ENCODE results near the gene PMP22. TPM values are rescaled to one million over a fixed set of nuclear protein-coding genes. Genes with fewer than 3 reads are reported as not detected.

The PMP22 gene
- total and polyA plus RNA-seq, 2 of the 13 experiments (the other 11 are each of a cell fraction or from before 2014, with no cell fraction given), result 5.7 to 6.2 TPM

- TF ChIP-seq GABPA (IDR thresholded peaks at IDR 0.05; ENCODE audit: low read depth, low read length), result no peak
- TF ChIP-seq GABPA (CRISPR knock-in tag; IDR thresholded peaks at IDR 0.05; ENCODE audit: low read depth), result peak; percentile 47; the same call in 1 of the 2 replicates
- TF ChIP-seq ZSCAN9 (CRISPR knock-in tag; IDR thresholded peaks at IDR 0.05; ENCODE audit: borderline replicate concordance), result 0 out of 2 replicates have a peak, but pooled peaks have one; percentile 38
- no peak for TF ChIP-seq ZNF362 (CRISPR knock-in tag; IDR thresholded peaks at IDR 0.05; ENCODE audit: borderline replicate concordance)
- TF ChIP-seq HDAC1 (CRISPR knock-in tag; IDR thresholded peaks at IDR 0.05), result peak; percentile 33; the same call in 1 of the 2 replicates
- 0 out of 2 replicates have a peak, but pooled peaks have one; percentile 31 for TF ChIP-seq ZNF574 (CRISPR knock-in tag; IDR thresholded peaks at IDR 0.05)
- 0 out of 2 replicates have a peak, but pooled peaks have one; percentile 42 for TF ChIP-seq ZMYM4 (CRISPR knock-in tag; IDR thresholded peaks at IDR 0.05)
- peak; percentile 24; the same call in 1 of the 2 replicates for TF ChIP-seq HNF1B (CRISPR knock-in tag; IDR thresholded peaks at IDR 0.05)
- TF ChIP-seq YEATS4 (CRISPR knock-in tag; IDR thresholded peaks at IDR 0.05; ENCODE audit: borderline replicate concordance), result peak; percentile 35; the same call in 1 of the 2 replicates
- TF ChIP-seq ZFY (CRISPR knock-in tag; IDR thresholded peaks at IDR 0.05), result 0 out of 2 replicates have a peak, but pooled peaks have one; percentile 21
- TF ChIP-seq SMC3 (IDR thresholded peaks at IDR 0.05; ENCODE audit: low read length), result peak; percentile 54
- no peak for TF ChIP-seq DNMT3B (CRISPR knock-in tag; conservative IDR thresholded peaks at IDR 0.05)
- TF ChIP-seq, protein P1, sequence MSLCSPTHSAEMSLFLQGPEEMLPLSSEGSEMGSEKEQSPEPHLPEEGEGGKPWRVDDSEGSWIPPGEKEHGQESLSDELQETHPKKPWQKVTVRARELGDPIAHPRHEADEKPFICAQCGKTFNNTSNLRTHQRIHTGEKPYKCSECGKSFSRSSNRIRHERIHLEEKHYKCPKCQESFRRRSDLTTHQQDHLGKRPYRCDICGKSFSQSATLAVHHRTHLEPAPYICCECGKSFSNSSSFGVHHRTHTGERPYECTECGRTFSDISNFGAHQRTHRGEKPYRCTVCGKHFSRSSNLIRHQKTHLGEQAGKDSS (CRISPR knock-in tag; IDR thresholded peaks at IDR 0.05; ENCODE audit: borderline replicate concordance, low read depth), result peak; percentile 99
- peak; percentile 96 for TF ChIP-seq ZNF263 (CRISPR knock-in tag; IDR thresholded peaks at IDR 0.05)
- TF ChIP-seq SNAPC4 (CRISPR knock-in tag; IDR thresholded peaks at IDR 0.05), result no peak
- TF ChIP-seq ZNF788 (CRISPR knock-in tag; IDR thresholded peaks at IDR 0.05; ENCODE audit: borderline replicate concordance), result 0 out of 2 replicates have a peak, but pooled peaks have one; percentile 46
Observed at GRCh38 chr17:15257258-15257788, 7.8 kb downstream of the PMP22 start (continued).

Measured in HepG2 (cell line).